HEK293 (cell line): ENCODE measurements around the gene ZGPAT.
"Not testable (repeated sequence)": the region's sequence is repeated elsewhere in the genome, so short reads cannot be mapped to it uniquely, and the experiment has no call there.

ENCODE experiments used
- CTCF ChIA-PET: fragments of 350-600 bp; formaldehyde crosslinking; extraction: SDS; loops from one replicate; lab custom pipeline; 2021; ENCODE audit warnings: antibody characterized with exemption; lab: Yijun Ruan, JAX
- POLR2A ChIA-PET: fragments of 300-600 bp; formaldehyde crosslinking; extraction: SDS; loops from one replicate; lab custom pipeline; 2020; ENCODE audit warnings: antibody characterized with exemption, inconsistent platforms; lab: Yijun Ruan, JAX
- H3K27ac ChIP-seq: fragments of 200-500 bp; sonication (Bioruptor generic); 2 replicates; pipeline ENCODE4 v1.5.1; 2014; ENCODE audit warnings: low read depth, low read length, control low read depth, inconsistent platforms; ENCODE audit errors: extremely low read depth
- H3K36me3 ChIP-seq, 2 experiments: fragments of 200-500 bp in 1 of 2; sonication (Bioruptor generic) in 1 of 2; 1 replicate in 1 of 2; 2 replicates in 1 of 2; pipeline ENCODE4 v1.5.1; 2014 to 2017; ENCODE audit warnings: inconsistent platforms in 2 of 2, low read length in 2 of 2; ENCODE audit not compliant: control insufficient read depth in 2 of 2, insufficient read depth in 1 of 2
- H3K4me1 ChIP-seq: fragments of 200-500 bp; sonication (Bioruptor generic); 2 replicates; pipeline ENCODE4 v1.5.1; 2014; ENCODE audit warnings: mild to moderate bottlenecking, low read length, inconsistent platforms; ENCODE audit not compliant: control insufficient read depth, insufficient read depth
- H3K4me3 ChIP-seq: 2 replicates; pipeline ENCODE4 v1.5.1; 2011; ENCODE audit warnings: low read depth, mild to moderate bottlenecking, control low read depth, low read length, moderate library complexity
- H3K9me3 ChIP-seq: fragments of 200-500 bp; sonication (Bioruptor generic); 2 replicates; pipeline ENCODE4 v1.5.1; 2014; ENCODE audit warnings: low read depth, low read length, inconsistent platforms; ENCODE audit not compliant: control insufficient read depth, insufficient read depth
- AEBP2 ChIP-seq: fragments of 450-650 bp; formaldehyde crosslinking; IDR thresholded peaks from 2 replicates; pipeline ENCODE4 v1.5.1; 2016; ENCODE audit warnings: missing biosample characterization, missing genetic modification characterization, borderline replicate concordance
- EGR2 ChIP-seq: fragments of 450-650 bp; formaldehyde crosslinking; IDR thresholded peaks from 2 replicates; pipeline ENCODE4 v1.5.1; 2016; ENCODE audit warnings: low read depth, missing biosample characterization, missing genetic modification characterization
- KLF10 ChIP-seq: fragments of 450-650 bp; IDR thresholded peaks from 2 replicates; pipeline ENCODE4 v1.5.1; 2018; ENCODE audit warnings: missing biosample characterization, mild to moderate bottlenecking, missing genetic modification characterization
- PRDM1 ChIP-seq: fragments of 450-650 bp; formaldehyde crosslinking; IDR thresholded peaks from 2 replicates; pipeline ENCODE4; 2016; ENCODE audit warnings: missing biosample characterization, missing genetic modification characterization
- ZBTB1 ChIP-seq: fragments of 450-650 bp; formaldehyde crosslinking; IDR thresholded peaks from 2 replicates; pipeline ENCODE4 v1.5.1; 2016; ENCODE audit warnings: missing biosample characterization, missing genetic modification characterization
- ZBTB17 ChIP-seq: fragments of 450-650 bp; formaldehyde crosslinking; IDR thresholded peaks from 2 replicates; pipeline ENCODE4 v1.5.1; 2016; ENCODE audit warnings: missing biosample characterization, missing genetic modification characterization
- ZBTB20 ChIP-seq: fragments of 450-650 bp; formaldehyde crosslinking; IDR thresholded peaks from 2 replicates; pipeline ENCODE4 v1.5.1; 2016; ENCODE audit warnings: missing biosample characterization, missing genetic modification characterization
- ZBTB49 ChIP-seq: fragments of 450-650 bp; formaldehyde crosslinking; IDR thresholded peaks from 2 replicates; pipeline ENCODE4 v1.5.1; 2016; ENCODE audit warnings: missing biosample characterization, missing genetic modification characterization, low read depth
- ZFP3 ChIP-seq: fragments of 450-650 bp; formaldehyde crosslinking; IDR thresholded peaks from 2 replicates; pipeline ENCODE4 v1.5.1; 2016; ENCODE audit warnings: low read depth, missing biosample characterization, missing genetic modification characterization
- ZNF10 ChIP-seq: fragments of 450-650 bp; formaldehyde crosslinking; IDR thresholded peaks from 2 replicates; pipeline ENCODE4 v1.5.1; 2017; ENCODE audit warnings: missing biosample characterization, missing genetic modification characterization
- ZNF132 ChIP-seq: fragments of 450-650 bp; formaldehyde crosslinking; IDR thresholded peaks from 2 replicates; pipeline ENCODE4 v1.5.1; 2017; ENCODE audit warnings: missing biosample characterization, missing genetic modification characterization, borderline replicate concordance
- ZNF248 ChIP-seq: fragments of 450-650 bp; formaldehyde crosslinking; IDR thresholded peaks from 2 replicates; pipeline ENCODE4 v1.5.1; 2017; ENCODE audit warnings: missing biosample characterization, missing genetic modification characterization
- ZNF302 ChIP-seq: fragments of 450-650 bp; formaldehyde crosslinking; IDR thresholded peaks from 2 replicates; pipeline ENCODE4 v1.5.1; 2016; ENCODE audit warnings: missing biosample characterization, missing genetic modification characterization, low read depth
- ZNF366 ChIP-seq: fragments of 450-650 bp; formaldehyde crosslinking; conservative IDR thresholded peaks from 2 replicates; pipeline ENCODE4 v1.5.1; 2016; ENCODE audit warnings: missing biosample characterization, missing genetic modification characterization
- ZNF394 ChIP-seq: fragments of 450-650 bp; formaldehyde crosslinking; IDR thresholded peaks from 2 replicates; pipeline ENCODE4 v1.5.1; 2016; ENCODE audit warnings: missing biosample characterization, missing genetic modification characterization, mild to moderate bottlenecking, moderate library complexity, borderline replicate concordance
- ZNF639 ChIP-seq: fragments of 450-650 bp; formaldehyde crosslinking; IDR thresholded peaks from 2 replicates; pipeline ENCODE4 v1.5.1; 2016; ENCODE audit warnings: missing biosample characterization, missing genetic modification characterization
- ZNF768 ChIP-seq: fragments of 450-650 bp; formaldehyde crosslinking; IDR thresholded peaks from 2 replicates; pipeline ENCODE4 v1.5.1; 2018; ENCODE audit warnings: missing biosample characterization, mild to moderate bottlenecking, missing genetic modification characterization
- ZNF785 ChIP-seq: fragments of 450-650 bp; formaldehyde crosslinking; IDR thresholded peaks from 2 replicates; pipeline ENCODE4 v1.5.1; 2016; ENCODE audit warnings: missing biosample characterization, missing genetic modification characterization
- ZNF837 ChIP-seq: fragments of 450-650 bp; formaldehyde crosslinking; IDR thresholded peaks from 2 replicates; pipeline ENCODE4 v1.5.1; 2016; ENCODE audit warnings: missing biosample characterization, missing genetic modification characterization
- ZSCAN16 ChIP-seq: fragments of 450-650 bp; formaldehyde crosslinking; IDR thresholded peaks from 2 replicates; pipeline ENCODE4 v1.5.1; 2016; ENCODE audit warnings: missing biosample characterization, missing genetic modification characterization
- ZXDB ChIP-seq: fragments of 450-650 bp; formaldehyde crosslinking; IDR thresholded peaks from 2 replicates; pipeline ENCODE4 v1.5.1; 2016; ENCODE audit warnings: missing biosample characterization, missing genetic modification characterization

Gene ZGPAT

GRCh38 chr20:63667858-63668257 is 40.0 kb upstream of the ZGPAT start:
- Histone ChIP-seq H3K36me3 (peaks cover 3 to 78% of the 10 kb centered on the region in 2 experiments; a peak in 2 of 3 replicates), H3K4me1 (no peaks in the 10 kb centered on the region), H3K4me3 (no peak overlapping the region), H3K27ac (no peak overlapping the region), H3K9me3 (no peaks in the 10 kb centered on the region)
- ChIA-PET POLR2A (interaction anchor here (1.9 kb wide), 1 partner anchor 10 kb away, joined by 7 read pairs; the partner anchor contains the start of gene RTEL1), CTCF (no interaction called here)
- TF ChIP-seq ZNF10 (tag by site-specific recombination) (no peak), ZXDB (tag by site-specific recombination) (no peak), ZBTB20 (tag by site-specific recombination) (no peak), ZBTB17 (tag by site-specific recombination) (no peak), ZNF768 (tag by site-specific recombination) (no peak), ZSCAN16 (tag by site-specific recombination) (no peak), ZNF132 (tag by site-specific recombination) (no peak), ZBTB1 (tag by site-specific recombination) (no peak), EGR2 (tag by site-specific recombination) (no peak), ZNF639 (tag by site-specific recombination) (no peak), ZBTB49 (tag by site-specific recombination) (no peak), KLF10 (tag by site-specific recombination) (no peak), ZNF248 (tag by site-specific recombination) (no peak), ZFP3 (tag by site-specific recombination) (no peak), AEBP2 (no peak), ZNF394 (tag by site-specific recombination) (no peak), ZNF785 (tag by site-specific recombination) (no peak), ZNF302 (no peak)

GRCh38 chr20:63668351-63668750 is 39.5 kb upstream of the ZGPAT start:
- Histone ChIP-seq H3K4me3 (no peak overlapping the region), H3K4me1 (no peaks in the 10 kb centered on the region), H3K27ac (no peak overlapping the region), H3K36me3 (peaks cover 3 to 74% of the 10 kb centered on the region in 2 experiments; a peak in 2 of 3 replicates), H3K9me3 (no peaks in the 10 kb centered on the region)
- no peak for TF ChIP-seq ZNF837 (tag by site-specific recombination)
- TF ChIP-seq ZBTB17 (tag by site-specific recombination) = no peak
- no peak for TF ChIP-seq ZNF366 (tag by site-specific recombination)
- no peak for TF ChIP-seq PRDM1 (tag by site-specific recombination)
- TF ChIP-seq, all 188 proteins: peak for 0
- ChIA-PET POLR2A (interaction anchor here (1.9 kb wide), 1 partner anchor 10 kb away, joined by 7 read pairs; the partner anchor contains the start of gene RTEL1), CTCF (no interaction called here)

- POLR2A ChIA-PET, H3K9me3 ChIP-seq, H3K4me3 ChIP-seq, CTCF ChIA-PET, H3K4me1 ChIP-seq, H3K27ac ChIP-seq: not testable (repeated sequence)
- peaks cover 12 to 68% of the 10 kb centered on the region in 2 experiments; a peak in 2 of 3 replicates for H3K36me3 ChIP-seq
Observed at GRCh38 chr20:63671695-63672094, 36.1 kb upstream of the ZGPAT start.
